K562 (cell line): ENCODE measurements around the gene CHST15.

ENCODE experiments used
- FOXA1 ChIP-seq: fragments of 450-650 bp; IDR thresholded peaks from 2 replicates; pipeline ENCODE4 v1.6.1; 2016; ENCODE audit warnings: mild to moderate bottlenecking, borderline replicate concordance
- PHB2 ChIP-seq: fragments of 450-650 bp; IDR thresholded peaks from 2 replicates; pipeline ENCODE4 v1.6.1; 2017; ENCODE audit warnings: low read depth
- RBM22 ChIP-seq: fragments of 200-400 bp; formaldehyde crosslinking; IDR thresholded peaks from 2 replicates; pipeline ENCODE4 v1.6.1; 2018; ENCODE audit warnings: low read length, low read depth; ENCODE audit not compliant: poor library complexity, severe bottlenecking
- SMARCB1 ChIP-seq: IDR thresholded peaks from 2 replicates; pipeline ENCODE4 v1.6.1; 2011; ENCODE audit warnings: improper control_type of control experiment, low read depth; ENCODE audit not compliant: insufficient read length
- STAG1 ChIP-seq: sonication (generic); formaldehyde crosslinking; IDR thresholded peaks from 2 replicates; pipeline ENCODE4 v1.5.0; 2020; ENCODE audit warnings: missing genetic modification reagents, borderline replicate concordance
- STAT5B ChIP-seq: fragments of 250-450 bp; sonication (Bioruptor Pico); IDR thresholded peaks from 2 replicates; pipeline ENCODE4 v1.8.0; 2021; ENCODE audit warnings: mild to moderate bottlenecking, inconsistent platforms
- ZNF121 ChIP-seq: sonication (generic); formaldehyde crosslinking; conservative IDR thresholded peaks from 2 replicates; pipeline ENCODE4 v1.8.0; 2022; ENCODE audit warnings: missing genetic modification reagents
- TF ChIP-seq, protein P1 (sequence below): fragments of 150-350 bp; IDR thresholded peaks from 2 replicates; pipeline ENCODE4 v1.6.1; 2014; ENCODE audit warnings: low read depth, mild to moderate bottlenecking, low read length, borderline replicate concordance
- TF ChIP-seq, protein P2 (sequence below): sonication (generic); formaldehyde crosslinking; IDR thresholded peaks from 2 replicates; pipeline ENCODE4 v1.5.0; 2020; ENCODE audit warnings: missing genetic modification reagents

DNA sequence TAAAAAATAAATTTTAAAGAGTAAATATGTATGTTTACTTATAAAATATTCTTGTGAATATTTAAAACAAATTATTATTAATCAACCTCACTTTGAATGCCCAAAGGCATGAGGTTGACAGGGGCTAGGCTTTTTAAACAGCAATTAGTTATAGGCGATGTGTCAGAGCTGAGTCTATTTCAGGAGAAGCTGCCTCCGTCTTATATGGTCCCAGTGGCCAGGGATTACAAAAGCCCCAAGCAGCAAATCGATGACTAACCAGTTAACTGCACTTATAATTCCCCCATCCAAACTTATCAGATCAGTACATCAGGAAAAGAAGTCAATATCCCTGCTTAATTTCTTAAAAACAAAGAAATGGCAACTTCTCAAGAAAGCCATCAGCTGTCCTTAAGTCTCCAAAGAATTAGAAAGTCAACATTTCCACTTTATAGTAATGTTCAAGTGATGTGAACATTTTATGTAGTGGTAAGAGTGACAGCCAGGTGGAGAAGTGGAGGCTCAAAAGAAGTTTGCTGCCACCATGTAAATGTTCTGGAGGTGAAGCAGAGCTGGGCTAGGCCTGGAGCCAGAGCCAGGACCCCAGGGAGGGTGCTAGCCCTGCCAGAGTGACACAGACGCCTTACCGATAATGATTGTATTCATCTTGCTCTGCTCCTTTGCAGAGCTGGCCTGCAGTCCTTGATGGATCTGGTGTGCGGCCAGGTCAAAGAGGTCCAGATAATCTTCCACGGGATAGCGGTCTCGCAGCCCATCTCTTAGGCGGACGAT is 51.5 kb downstream of the CHST15 start:
- TF ChIP-seq STAT5B (no peak), STAG1 (no peak), RBM22 (no peak), SMARCB1 (no peak), ZNF121 (CRISPR knock-in tag) (no peak), PHB2 (no peak), FOXA1 (no peak)
- TF ChIP-seq, protein P1, sequence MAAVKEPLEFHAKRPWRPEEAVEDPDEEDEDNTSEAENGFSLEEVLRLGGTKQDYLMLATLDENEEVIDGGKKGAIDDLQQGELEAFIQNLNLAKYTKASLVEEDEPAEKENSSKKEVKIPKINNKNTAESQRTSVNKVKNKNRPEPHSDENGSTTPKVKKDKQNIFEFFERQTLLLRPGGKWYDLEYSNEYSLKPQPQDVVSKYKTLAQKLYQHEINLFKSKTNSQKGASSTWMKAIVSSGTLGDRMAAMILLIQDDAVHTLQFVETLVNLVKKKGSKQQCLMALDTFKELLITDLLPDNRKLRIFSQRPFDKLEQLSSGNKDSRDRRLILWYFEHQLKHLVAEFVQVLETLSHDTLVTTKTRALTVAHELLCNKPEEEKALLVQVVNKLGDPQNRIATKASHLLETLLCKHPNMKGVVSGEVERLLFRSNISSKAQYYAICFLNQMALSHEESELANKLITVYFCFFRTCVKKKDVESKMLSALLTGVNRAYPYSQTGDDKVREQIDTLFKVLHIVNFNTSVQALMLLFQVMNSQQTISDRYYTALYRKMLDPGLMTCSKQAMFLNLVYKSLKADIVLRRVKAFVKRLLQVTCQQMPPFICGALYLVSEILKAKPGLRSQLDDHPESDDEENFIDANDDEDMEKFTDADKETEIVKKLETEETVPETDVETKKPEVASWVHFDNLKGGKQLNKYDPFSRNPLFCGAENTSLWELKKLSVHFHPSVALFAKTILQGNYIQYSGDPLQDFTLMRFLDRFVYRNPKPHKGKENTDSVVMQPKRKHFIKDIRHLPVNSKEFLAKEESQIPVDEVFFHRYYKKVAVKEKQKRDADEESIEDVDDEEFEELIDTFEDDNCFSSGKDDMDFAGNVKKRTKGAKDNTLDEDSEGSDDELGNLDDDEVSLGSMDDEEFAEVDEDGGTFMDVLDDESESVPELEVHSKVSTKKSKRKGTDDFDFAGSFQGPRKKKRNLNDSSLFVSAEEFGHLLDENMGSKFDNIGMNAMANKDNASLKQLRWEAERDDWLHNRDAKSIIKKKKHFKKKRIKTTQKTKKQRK = no peak
- TF ChIP-seq, protein P2, sequence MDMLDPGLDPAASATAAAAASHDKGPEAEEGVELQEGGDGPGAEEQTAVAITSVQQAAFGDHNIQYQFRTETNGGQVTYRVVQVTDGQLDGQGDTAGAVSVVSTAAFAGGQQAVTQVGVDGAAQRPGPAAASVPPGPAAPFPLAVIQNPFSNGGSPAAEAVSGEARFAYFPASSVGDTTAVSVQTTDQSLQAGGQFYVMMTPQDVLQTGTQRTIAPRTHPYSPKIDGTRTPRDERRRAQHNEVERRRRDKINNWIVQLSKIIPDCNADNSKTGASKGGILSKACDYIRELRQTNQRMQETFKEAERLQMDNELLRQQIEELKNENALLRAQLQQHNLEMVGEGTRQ (CRISPR knock-in tag) = no peak
